Upper lobe of left lung (tissue), 4 donors: Measurements from ENCODE around the gene NDUFA6.

Source experiments
- EP300 ChIP-seq, 4 donors: sonication (generic); formaldehyde crosslinking; IDR thresholded peaks; one replicate each; pipeline ENCODE4 v1.5.1; 2017; ENCODE audit warnings: antibody characterized with exemption in 4 of 4, control low read depth in 2 of 4
- POLR2A ChIP-seq, 4 donors: fragments of 450-650 bp; IDR thresholded peaks; one replicate each; pipeline ENCODE4 v1.5.1; 2016 to 2017; ENCODE audit warnings: antibody characterized with exemption in 4 of 4, mild to moderate bottlenecking in 2 of 4
- POLR2AphosphoS5 ChIP-seq, 2 donors: sonication (generic); formaldehyde crosslinking; IDR thresholded peaks; one replicate each; pipeline ENCODE4 v1.5.1; 2017; ENCODE audit warnings: antibody characterized with exemption in 2 of 2
- TF ChIP-seq, protein P1 (sequence below), 6 experiments: fragments of 450-650 bp in 4 of 6; fragments of 200-600 bp in 2 of 6; sonication (generic) in 2 of 6; IDR thresholded peaks; one replicate each; pipeline ENCODE4 v1.5.1; 2016 to 2019; ENCODE audit warnings: antibody characterized with exemption in 6 of 6

DNA sequence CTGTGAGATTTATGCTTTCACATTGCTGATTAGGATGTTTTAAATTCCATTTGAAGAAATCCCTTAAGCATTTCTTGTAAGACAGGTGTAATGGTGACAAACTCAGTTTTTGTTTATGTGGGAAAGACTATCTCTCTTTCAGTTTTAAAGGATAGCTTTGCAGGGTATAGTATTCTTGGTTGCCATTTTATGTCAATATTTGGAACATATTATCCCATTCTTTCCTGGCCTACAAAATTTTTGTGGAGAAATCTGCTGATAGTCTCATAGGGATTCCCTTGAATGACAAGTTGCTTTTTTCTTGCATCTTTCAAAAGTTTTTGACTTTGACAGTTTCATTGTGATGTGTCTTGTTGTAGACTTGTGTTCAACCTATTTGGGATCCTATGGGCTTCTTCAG is 48.8 kb downstream of the NDUFA6 start:
- TF ChIP-seq, protein P1, sequence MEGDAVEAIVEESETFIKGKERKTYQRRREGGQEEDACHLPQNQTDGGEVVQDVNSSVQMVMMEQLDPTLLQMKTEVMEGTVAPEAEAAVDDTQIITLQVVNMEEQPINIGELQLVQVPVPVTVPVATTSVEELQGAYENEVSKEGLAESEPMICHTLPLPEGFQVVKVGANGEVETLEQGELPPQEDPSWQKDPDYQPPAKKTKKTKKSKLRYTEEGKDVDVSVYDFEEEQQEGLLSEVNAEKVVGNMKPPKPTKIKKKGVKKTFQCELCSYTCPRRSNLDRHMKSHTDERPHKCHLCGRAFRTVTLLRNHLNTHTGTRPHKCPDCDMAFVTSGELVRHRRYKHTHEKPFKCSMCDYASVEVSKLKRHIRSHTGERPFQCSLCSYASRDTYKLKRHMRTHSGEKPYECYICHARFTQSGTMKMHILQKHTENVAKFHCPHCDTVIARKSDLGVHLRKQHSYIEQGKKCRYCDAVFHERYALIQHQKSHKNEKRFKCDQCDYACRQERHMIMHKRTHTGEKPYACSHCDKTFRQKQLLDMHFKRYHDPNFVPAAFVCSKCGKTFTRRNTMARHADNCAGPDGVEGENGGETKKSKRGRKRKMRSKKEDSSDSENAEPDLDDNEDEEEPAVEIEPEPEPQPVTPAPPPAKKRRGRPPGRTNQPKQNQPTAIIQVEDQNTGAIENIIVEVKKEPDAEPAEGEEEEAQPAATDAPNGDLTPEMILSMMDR (IDR thresholded peaks at IDR 0.05): no peak
- TF ChIP-seq EP300 (IDR thresholded peaks at IDR 0.05) (no peak), POLR2A (IDR thresholded peaks at IDR 0.05) (no peak), POLR2AphosphoS5 (IDR thresholded peaks at IDR 0.05) (no peak)
